Brain microvascular endothelial cell (primary cell): ENCODE results near the gene AMPD3.
A peak's percentile ranks its signal among the peaks of the same experiment; 100 is the strongest.

Experiments
- DNase-seq: peaks from one replicate; pipeline ENCODE4 v3.0.0-alpha.2; 2020
- H3K27ac ChIP-seq: fragments of 250-450 bp; sonication (Bioruptor Pico); 2 replicates; pipeline ENCODE4 v1.5.1; 2020; ENCODE audit warnings: mild to moderate bottlenecking, moderate library complexity
- H3K27me3 ChIP-seq: fragments of 250-450 bp; sonication (Bioruptor Pico); replicated peaks from 2 replicates; pipeline ENCODE4 v1.5.1; 2020; ENCODE audit warnings: mild to moderate bottlenecking
- H3K36me3 ChIP-seq: fragments of 250-450 bp; sonication (Bioruptor Pico); replicated peaks from 2 replicates; pipeline ENCODE4 v1.5.1; 2020; ENCODE audit warnings: mild to moderate bottlenecking
- H3K4me3 ChIP-seq: 2 replicates; pipeline ENCODE4 v1.5.1; 2011; ENCODE audit warnings: low read depth, mild to moderate bottlenecking, control low read depth, low read length, moderate library complexity
- in situ Hi-C: cut with HindIII; loops from 2 replicates; pipeline ENCODE4 v1.10.0; 2017; ENCODE audit warnings: low sequenced_read_pairs, low pct_ligation_motif_present
- TF ChIP-seq, protein P1 (sequence below): IDR thresholded peaks from 2 replicates; pipeline ENCODE4 v1.5.1; 2011; ENCODE audit warnings: low read depth, mild to moderate bottlenecking, moderate library complexity, low read length, control low read depth, inconsistent platforms; ENCODE audit errors: missing control alignments

AMPD3 gene

DNA sequence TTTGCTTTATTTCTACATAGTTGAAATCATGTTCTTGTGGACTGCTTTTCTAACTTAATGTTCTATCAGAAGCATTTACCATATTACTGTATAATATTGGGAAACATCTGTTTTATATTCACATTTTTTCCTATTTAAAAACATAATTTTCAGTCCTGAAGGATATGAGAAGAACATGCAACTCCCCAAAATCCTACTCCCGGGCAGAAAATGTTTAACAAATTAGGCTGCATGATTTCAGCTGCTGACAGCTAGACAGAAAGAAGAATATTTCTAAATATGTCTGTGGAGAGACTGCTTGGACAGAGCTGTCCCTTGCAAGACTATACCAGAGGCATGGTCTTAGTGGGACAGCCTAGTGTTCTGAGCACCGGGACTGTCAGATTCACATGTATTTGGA, 15.7 kb upstream of the AMPD3 start:
- in situ Hi-C loops: no loop called here
- Histone ChIP-seq H3K27me3 (no peaks in the 10 kb centered on the region), H3K27ac (no peak overlapping the region), H3K36me3 (no peaks in the 10 kb centered on the region), H3K4me3 (no peak overlapping the region)
- TF ChIP-seq, protein P1, sequence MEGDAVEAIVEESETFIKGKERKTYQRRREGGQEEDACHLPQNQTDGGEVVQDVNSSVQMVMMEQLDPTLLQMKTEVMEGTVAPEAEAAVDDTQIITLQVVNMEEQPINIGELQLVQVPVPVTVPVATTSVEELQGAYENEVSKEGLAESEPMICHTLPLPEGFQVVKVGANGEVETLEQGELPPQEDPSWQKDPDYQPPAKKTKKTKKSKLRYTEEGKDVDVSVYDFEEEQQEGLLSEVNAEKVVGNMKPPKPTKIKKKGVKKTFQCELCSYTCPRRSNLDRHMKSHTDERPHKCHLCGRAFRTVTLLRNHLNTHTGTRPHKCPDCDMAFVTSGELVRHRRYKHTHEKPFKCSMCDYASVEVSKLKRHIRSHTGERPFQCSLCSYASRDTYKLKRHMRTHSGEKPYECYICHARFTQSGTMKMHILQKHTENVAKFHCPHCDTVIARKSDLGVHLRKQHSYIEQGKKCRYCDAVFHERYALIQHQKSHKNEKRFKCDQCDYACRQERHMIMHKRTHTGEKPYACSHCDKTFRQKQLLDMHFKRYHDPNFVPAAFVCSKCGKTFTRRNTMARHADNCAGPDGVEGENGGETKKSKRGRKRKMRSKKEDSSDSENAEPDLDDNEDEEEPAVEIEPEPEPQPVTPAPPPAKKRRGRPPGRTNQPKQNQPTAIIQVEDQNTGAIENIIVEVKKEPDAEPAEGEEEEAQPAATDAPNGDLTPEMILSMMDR: no peak
- DNase-seq: no peak

DNA sequence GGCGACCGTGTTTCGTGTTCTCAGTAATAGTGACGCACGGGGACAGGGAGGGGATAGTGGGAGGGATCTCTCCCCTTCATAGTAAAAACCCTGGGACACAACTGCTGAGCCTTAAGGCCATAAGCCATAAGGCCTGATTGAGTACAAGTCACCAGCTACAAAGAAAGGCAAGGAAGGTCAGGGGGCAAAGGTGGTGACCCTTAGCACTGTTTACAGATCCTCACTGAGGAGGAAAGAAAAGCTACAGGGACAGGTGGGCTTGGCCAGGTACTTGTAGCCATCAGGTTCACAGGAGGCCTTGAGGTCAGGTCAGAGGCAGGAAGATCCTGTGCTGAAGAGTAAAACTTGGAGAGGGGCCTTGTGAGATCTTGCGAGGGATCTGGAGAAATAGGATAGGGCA, 15.1 kb upstream of the AMPD3 start:
- no peak overlapping the region for H3K27ac ChIP-seq
- in situ Hi-C loops: no loop called here
- no peaks in the 10 kb centered on the region for H3K27me3 ChIP-seq
- TF ChIP-seq, protein P1: no peak
- H3K36me3 ChIP-seq: no peaks in the 10 kb centered on the region
- no peak overlapping the region for H3K4me3 ChIP-seq
- no peak for DNase-seq

DNA sequence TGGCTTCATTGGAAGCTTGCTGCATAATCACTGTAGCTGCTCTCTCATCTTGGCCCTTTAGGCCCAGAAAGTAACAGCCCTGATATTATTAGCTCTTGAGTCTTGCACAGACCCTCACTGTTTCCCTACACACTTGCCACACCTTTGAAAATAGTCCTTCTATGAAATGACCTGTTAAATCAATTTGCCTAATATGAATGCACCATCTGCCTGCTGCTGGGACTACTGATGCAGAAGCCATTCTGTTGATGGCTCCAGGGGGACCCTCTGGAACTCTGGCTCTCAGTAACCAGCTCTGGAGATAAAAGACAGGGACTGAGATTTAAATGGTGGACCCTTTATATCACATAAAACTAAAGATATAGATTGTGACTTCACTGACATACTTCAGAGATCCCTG, 14.7 kb upstream of the AMPD3 start:
- DNase-seq: no peak
- H3K4me3 ChIP-seq: no peak overlapping the region
- no peaks in the 10 kb centered on the region for H3K27me3 ChIP-seq
- no peaks in the 10 kb centered on the region for H3K36me3 ChIP-seq
- H3K27ac ChIP-seq: no peak overlapping the region
- in situ Hi-C loops: no loop called here
- TF ChIP-seq, protein P1: no peak

DNA sequence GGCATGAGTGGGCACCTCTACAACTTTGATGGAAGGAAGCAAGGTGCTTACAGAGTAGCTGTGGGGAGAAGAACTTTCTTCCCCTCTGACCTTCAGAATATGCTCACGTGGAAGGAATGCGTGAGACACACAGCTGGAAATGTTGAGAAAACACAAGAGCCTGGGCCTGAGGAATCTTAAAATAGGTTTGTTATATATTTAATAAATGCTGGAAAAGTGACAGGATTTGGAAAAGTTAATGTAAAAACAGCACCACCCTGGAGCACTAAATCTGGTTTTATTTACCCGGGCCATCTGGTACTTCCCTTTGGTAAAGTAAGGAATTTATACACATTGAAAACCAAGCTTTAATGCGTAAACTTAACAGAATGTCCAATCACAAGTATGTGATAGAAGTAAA, 14.0 kb upstream of the AMPD3 start:
- peak; percentile 5 for DNase-seq
- TF ChIP-seq, protein P1: no peak
- no peaks in the 10 kb centered on the region for H3K27me3 ChIP-seq
- H3K4me3 ChIP-seq: no peak overlapping the region
- H3K36me3 ChIP-seq: no peaks in the 10 kb centered on the region
- in situ Hi-C loops: no loop called here
- H3K27ac ChIP-seq: no peak overlapping the region

DNA sequence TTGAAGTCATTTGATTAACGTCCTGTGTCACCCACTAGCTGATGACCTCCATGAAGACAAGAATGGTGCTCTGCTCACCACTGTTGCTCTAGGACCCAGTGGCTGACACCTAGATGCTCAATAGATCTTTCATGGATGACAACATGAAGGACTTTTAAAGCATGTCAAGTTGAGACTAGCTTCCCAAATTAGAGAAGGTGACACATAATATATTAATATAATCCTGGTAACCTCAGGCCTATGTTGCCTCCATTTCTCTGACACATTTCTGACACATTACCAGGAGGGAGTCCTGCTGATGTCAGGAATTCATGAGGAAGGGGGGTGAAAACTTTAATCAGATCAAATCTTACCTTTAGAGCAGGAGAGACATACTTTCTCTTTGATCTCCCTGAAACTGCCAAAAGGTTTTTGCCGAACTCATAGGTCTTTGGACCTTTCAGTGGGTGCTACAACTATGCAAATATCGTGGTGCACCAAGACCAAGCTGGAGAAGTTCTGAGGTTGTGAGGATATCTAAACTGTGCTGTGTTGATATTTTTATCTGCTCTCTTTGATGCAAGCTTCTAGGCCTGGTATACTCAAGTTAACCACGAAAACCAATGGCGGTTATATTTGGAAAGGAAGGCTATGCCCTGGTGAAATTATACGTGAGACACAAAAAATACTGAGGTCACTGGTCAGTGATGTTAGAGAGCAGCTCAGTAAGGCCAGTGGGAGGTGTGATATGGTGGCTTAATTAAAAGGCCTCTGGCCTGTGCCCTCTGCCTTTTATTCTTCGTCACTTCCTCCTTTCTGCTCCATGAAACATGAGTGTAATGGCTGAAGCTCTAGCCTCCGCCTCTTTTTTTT, 13.2 kb upstream of the AMPD3 start:
- Histone ChIP-seq H3K4me3 (no peak overlapping the region), H3K27ac (no peak overlapping the region), H3K36me3 (no peaks in the 10 kb centered on the region), H3K27me3 (no peaks in the 10 kb centered on the region)
- TF ChIP-seq, protein P1: no peak
- no peak for DNase-seq
- in situ Hi-C loops: no loop called here

DNA sequence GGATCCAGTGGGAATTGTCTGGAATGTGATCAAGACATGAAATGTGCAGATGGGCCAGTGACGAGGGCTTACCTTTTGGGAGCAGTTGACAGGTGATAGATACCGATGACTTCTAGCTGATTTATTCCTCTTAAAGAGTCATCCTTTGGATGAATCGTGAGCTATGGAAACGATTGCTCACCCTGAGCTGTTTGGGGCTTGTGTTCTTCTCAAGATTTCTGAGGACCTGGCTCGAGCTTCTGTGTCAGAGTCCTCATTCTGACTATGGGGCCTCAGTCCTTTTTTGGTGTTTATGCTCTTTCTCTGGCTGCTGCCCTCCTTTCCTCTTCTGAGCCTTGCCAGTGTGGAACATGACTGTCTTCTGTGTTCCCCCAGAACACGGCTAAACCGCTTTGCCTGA, 11.9 kb upstream of the AMPD3 start:
- no peaks in the 10 kb centered on the region for H3K27me3 ChIP-seq
- in situ Hi-C loops: no loop called here
- no peak overlapping the region for H3K27ac ChIP-seq
- DNase-seq: no peak
- H3K4me3 ChIP-seq: no peak overlapping the region
- no peaks in the 10 kb centered on the region for H3K36me3 ChIP-seq
- TF ChIP-seq, protein P1: no peak
